Left lung (tissue), 10 donors: ENCODE measurements around the gene MAK. TPM values are rescaled to one million over a fixed set of nuclear protein-coding genes. Genes with fewer than 3 reads are reported as not detected.
A peak's percentile ranks its signal among the peaks of the same experiment; 100 is the strongest.
"Not testable (repeated sequence)": the region's sequence is repeated elsewhere in the genome, so short reads cannot be mapped to it uniquely, and the experiment has no call there.

Source experiments
- ATAC-seq: fragments of 200-7000 bp; cut with Tn5 transposase; one replicate; pipeline ENCODE4 v1.9.1; 2020; ENCODE audit warnings: moderate library complexity
- DNase-seq, 4 donors: peaks; one replicate each; pipeline ENCODE4 v3.0.0-alpha.2; 2013 to 2020
- H3K27ac ChIP-seq, 2 donors: fragments of 200-600 bp; sonication (generic) in 1 of 2; one replicate each; pipeline versions ENCODE4 v1.5.0 to v1.8.0; 2020 to 2021
- H3K27me3 ChIP-seq, 2 donors: fragments of 200-600 bp; sonication (generic) in 1 of 2; one replicate each; pipeline versions ENCODE4 v1.5.0 to v1.8.0; 2020 to 2021
- H3K36me3 ChIP-seq, 2 donors: fragments of 200-600 bp; sonication (generic) in 1 of 2; one replicate each; pipeline versions ENCODE4 v1.5.0 to v1.8.0; 2020 to 2021
- H3K4me1 ChIP-seq, 2 donors: fragments of 200-600 bp; one replicate each; pipeline ENCODE4 v1.8.0; 2021
- H3K4me3 ChIP-seq, 2 donors: fragments of 200-600 bp; sonication (generic) in 1 of 2; one replicate each; pipeline versions ENCODE4 v1.5.0 to v1.8.0; 2020 to 2021; ENCODE audit warnings: mild to moderate bottlenecking in 1 of 2
- H3K9me3 ChIP-seq, 2 donors: fragments of 200-600 bp; sonication (generic) in 1 of 2; one replicate each; pipeline versions ENCODE4 v1.5.0 to v1.8.0; 2020 to 2021
- CTCF ChIP-seq, 2 donors: fragments of 200-600 bp; sonication (generic) in 1 of 2; IDR thresholded peaks; one replicate each; pipeline versions ENCODE4 v1.5.0 to v1.8.0; 2021; ENCODE audit warnings: antibody characterized with exemption in 2 of 2
- intact Hi-C, 2 donors: fragments of 100-400 bp; cut with DNase I; formaldehyde crosslinking; loops; one replicate each; pipeline versions ENCODE4 v1.11.2 to v1.14.2; 2022
- polyA plus RNA-seq, 6 donors: library from polyadenylated mRNA; unstranded; fragments of 120-200 nt; gene quantifications; one replicate each; pipeline ENCODE4 v1.2.1, GENCODE V29; 2013; ENCODE audit not compliant: insufficient read length in 6 of 6
- total RNA-seq, 2 donors: library from RNA; stranded (reverse); fragmentation: NEBNext Ultra II Directional; extraction: Animal tissue kit (Norgen Biotek cat#: 25700); gene quantifications; one replicate each; pipeline ENCODE4 v1.2.1, GENCODE V29; 2021
- donor health status: DM: no; HTN: yes; CAD: no.
- donor health status: DM: no; HTN: no; CAD: no.

MAK gene
- total and polyA plus RNA-seq, 8 donors = 0.26 to 3.8 (median 2.7) TPM

- no peak overlapping the region for H3K4me3 ChIP-seq
- no peaks in the 10 kb centered on the region for H3K27me3 ChIP-seq
- no peak for ATAC-seq
- H3K36me3 ChIP-seq = no peaks in the 10 kb centered on the region
- intact Hi-C loops = no loop called here
- no peak for DNase-seq
- no peaks in the 10 kb centered on the region for H3K4me1 ChIP-seq
- no peaks in the 10 kb centered on the region for H3K9me3 ChIP-seq
- no peak for TF ChIP-seq CTCF (IDR thresholded peaks at IDR 0.05)
- no peak overlapping the region for H3K27ac ChIP-seq
These were observed 13.5 kb downstream of the MAK start for GRCh38 chr6:10824819-10825218.

DNA sequence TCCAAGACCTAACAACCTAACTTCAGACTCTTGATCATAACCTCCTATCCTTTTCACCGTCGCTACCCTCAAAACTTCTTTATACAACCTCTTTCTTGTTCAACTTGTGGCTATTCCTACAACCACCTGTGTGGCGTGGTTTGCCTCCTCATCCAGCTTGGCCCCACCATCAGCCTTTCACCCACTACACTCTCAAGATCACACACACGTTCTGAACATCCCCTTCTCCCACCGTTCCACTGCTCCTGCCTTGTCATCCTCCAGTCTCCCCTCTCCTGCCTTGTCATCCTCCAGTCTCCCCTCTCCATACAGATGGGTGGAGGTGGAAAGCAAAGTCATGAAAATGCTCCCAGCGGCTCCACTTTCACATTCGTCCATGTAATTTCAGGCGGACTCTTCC lies 14.0 kb downstream of the MAK start:
- no peaks in the 10 kb centered on the region for H3K9me3 ChIP-seq
- H3K4me1 ChIP-seq = no peaks in the 10 kb centered on the region
- H3K27ac ChIP-seq = no peak overlapping the region
- intact Hi-C loops = no loop called here
- no peaks in the 10 kb centered on the region for H3K36me3 ChIP-seq
- no peak for ATAC-seq
- no peak for DNase-seq
- no peak for TF ChIP-seq CTCF (IDR thresholded peaks at IDR 0.05)
- no peak overlapping the region for H3K4me3 ChIP-seq
- no peaks in the 10 kb centered on the region for H3K27me3 ChIP-seq

GRCh38 chr6:10814176-10814575 lies 24.2 kb downstream of the MAK start:
- H3K27me3 ChIP-seq, H3K9me3 ChIP-seq, DNase-seq, H3K4me3 ChIP-seq, intact Hi-C loops, ATAC-seq, H3K4me1 ChIP-seq, H3K27ac ChIP-seq, H3K36me3 ChIP-seq: not testable (repeated sequence)

GRCh38 chr6:10809098-10809497 lies 29.2 kb downstream of the MAK start:
- intact Hi-C loops = loop anchor here in 1 of 2 donors (10.0 kb wide), 1 partner anchor 324 kb away; no protein-coding TSS in a partner anchor
- H3K4me3 ChIP-seq = no peak overlapping the region
- no peaks in the 10 kb centered on the region for H3K36me3 ChIP-seq
- ATAC-seq (no peak), DNase-seq (no peak)
- no peaks in the 10 kb centered on the region for H3K9me3 ChIP-seq
- TF ChIP-seq CTCF (IDR thresholded peaks at IDR 0.05) = no peak
- H3K27ac ChIP-seq = no peak overlapping the region
- H3K27me3 ChIP-seq = no peaks in the 10 kb centered on the region
- H3K4me1 ChIP-seq = no peaks in the 10 kb centered on the region

- TF ChIP-seq CTCF (IDR thresholded peaks at IDR 0.05) = no peak
These were observed 30.0 kb downstream of the MAK start for GRCh38 chr6:10808376-10808775.

DNA sequence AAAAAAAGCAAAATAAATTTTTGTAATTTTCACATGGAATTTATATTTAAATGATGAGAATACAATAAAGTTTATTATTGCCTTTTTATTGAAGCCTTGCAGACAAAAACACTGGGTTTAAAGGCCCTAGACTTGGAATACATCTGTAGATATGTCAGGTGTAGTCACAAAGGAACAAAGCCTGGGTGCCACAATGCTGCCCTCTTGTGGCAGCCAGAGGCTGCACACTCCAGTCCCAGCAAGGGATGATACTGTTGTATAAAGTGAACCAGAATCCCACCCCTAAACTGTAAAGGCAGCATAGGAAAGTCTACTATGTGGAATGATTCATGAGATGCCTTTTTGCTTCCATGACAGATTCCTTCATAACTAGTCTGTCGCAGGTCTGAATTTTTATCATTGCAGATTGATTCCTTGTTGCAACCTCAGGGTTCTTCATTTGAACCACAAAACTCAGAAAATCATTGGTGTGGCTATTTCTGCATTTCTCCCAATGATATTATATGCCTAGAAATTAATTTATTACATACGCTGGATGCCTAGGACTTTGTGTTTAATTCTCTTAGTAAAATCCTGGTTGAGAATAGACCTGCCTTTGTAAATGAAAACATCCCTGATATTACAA lies 37.0 kb downstream of the MAK start:
- H3K4me1 ChIP-seq = peaks cover 0 to 2% of the 10 kb centered on the region in 2 donors
- intact Hi-C loops = loop anchor here in 1 of 2 donors (10.0 kb wide), 1 partner anchor 317 kb away; no protein-coding TSS in a partner anchor
- H3K9me3 ChIP-seq = no peaks in the 10 kb centered on the region
- no peak overlapping the region for H3K27ac ChIP-seq
- H3K4me3 ChIP-seq = no peak overlapping the region
- peak; percentile 96 to 99 for TF ChIP-seq CTCF (IDR thresholded peaks at IDR 0.05)
- DNase-seq = peak; percentile 25 to 82 (median 54)
- ATAC-seq = peak; percentile 100
- no peaks in the 10 kb centered on the region for H3K36me3 ChIP-seq
- no peaks in the 10 kb centered on the region for H3K27me3 ChIP-seq

More at GRCh38 chr6:10808376-10808775, 30.0 kb downstream of the MAK start:
- Histone ChIP-seq H3K27me3 (no peaks in the 10 kb centered on the region), H3K9me3 (no peaks in the 10 kb centered on the region), H3K4me1 (no peaks in the 10 kb centered on the region), H3K27ac (no peak overlapping the region), H3K36me3 (no peaks in the 10 kb centered on the region), H3K4me3 (no peak overlapping the region)
- DNase-seq = no peak
- ATAC-seq = no peak
- intact Hi-C loops = loop anchor here in 1 of 2 donors (10.0 kb wide), 1 partner anchor 324 kb away; no protein-coding TSS in a partner anchor
